KOPT-K1 (cell line): ENCODE measurements around the gene OR3A1.
"Not testable (repeated sequence)": the region's sequence is repeated elsewhere in the genome, so short reads cannot be mapped to it uniquely, and the experiment has no call there.

Experiments
- H3K27ac ChIP-seq: fragments of 200-600 bp; sonication (generic); 2 replicates; pipeline ENCODE4 v1.5.1; 2016; ENCODE audit warnings: antibody characterized with exemption, mild to moderate bottlenecking, low read depth, low read length; ENCODE audit not compliant: poor library complexity, severe bottlenecking
- H3K36me3 ChIP-seq: fragments of 200-600 bp; sonication (generic); 2 replicates; pipeline ENCODE4 v1.5.1; 2017; ENCODE audit warnings: antibody characterized with exemption, mild to moderate bottlenecking, low read length, moderate library complexity; ENCODE audit not compliant: insufficient read depth
- H3K9me3 ChIP-seq: fragments of 200-600 bp; sonication (generic); 2 replicates; pipeline ENCODE4 v1.5.1; 2017; ENCODE audit warnings: antibody characterized with exemption, low read length, mild to moderate bottlenecking; ENCODE audit not compliant: insufficient read depth, poor library complexity, severe bottlenecking

OR3A1 gene

GRCh38 chr17:3298260-3298659, at the start of gene OR3A1:
OR3A1 (minus strand) TSS chr17:3298360; CDS start chr17:3292582, 5,778 bp downstream.
- no peaks in the 10 kb centered on the region for H3K36me3 ChIP-seq
- H3K9me3 ChIP-seq: no peaks in the 10 kb centered on the region
- no peak within 1 kb of the TSS for H3K27ac ChIP-seq

GRCh38 chr17:3342782-3343181, 44.6 kb upstream of the OR3A1 start:
- H3K27ac ChIP-seq, H3K9me3 ChIP-seq, H3K36me3 ChIP-seq: not testable (repeated sequence)

- no peaks in the 10 kb centered on the region for H3K36me3 ChIP-seq
- H3K27ac ChIP-seq: no peak overlapping the region
- no peaks in the 10 kb centered on the region for H3K9me3 ChIP-seq
Measured at GRCh38 chr17:3335876-3336275, 37.7 kb upstream of the OR3A1 start.

GRCh38 chr17:3318336-3318735, 20.2 kb upstream of the OR3A1 start:
- H3K27ac ChIP-seq: no peak overlapping the region

GRCh38 chr17:3316836-3317235, 18.7 kb upstream of the OR3A1 start:
- no peak overlapping the region for H3K27ac ChIP-seq
- no peaks in the 10 kb centered on the region for H3K36me3 ChIP-seq
- no peaks in the 10 kb centered on the region for H3K9me3 ChIP-seq

More at GRCh38 chr17:3318336-3318735, 20.2 kb upstream of the OR3A1 start:
- H3K9me3 ChIP-seq: no peaks in the 10 kb centered on the region
- H3K36me3 ChIP-seq: no peaks in the 10 kb centered on the region

- no peak overlapping the region for H3K27ac ChIP-seq
- no peaks in the 10 kb centered on the region for H3K36me3 ChIP-seq
- no peaks in the 10 kb centered on the region for H3K9me3 ChIP-seq
Measured at GRCh38 chr17:3308603-3309002, 10.4 kb upstream of the OR3A1 start.

GRCh38 chr17:3295632-3296031, 2.5 kb downstream of the OR3A1 start:
- no peaks in the 10 kb centered on the region for H3K9me3 ChIP-seq
- H3K27ac ChIP-seq: no peak overlapping the region
- H3K36me3 ChIP-seq: no peaks in the 10 kb centered on the region

GRCh38 chr17:3293548-3293947, 4.6 kb downstream of the OR3A1 start:
- H3K27ac ChIP-seq, H3K9me3 ChIP-seq, H3K36me3 ChIP-seq: not testable (repeated sequence)

- no peak overlapping the region for H3K27ac ChIP-seq
Measured at GRCh38 chr17:3282901-3283300, 15.3 kb downstream of the OR3A1 start.

GRCh38 chr17:3276126-3276525, 22.0 kb downstream of the OR3A1 start:
- Histone ChIP-seq H3K36me3 (no peaks in the 10 kb centered on the region), H3K9me3 (peaks cover 12% of the 10 kb centered on the region)

More at GRCh38 chr17:3282901-3283300, 15.3 kb downstream of the OR3A1 start:
- no peaks in the 10 kb centered on the region for H3K9me3 ChIP-seq
- H3K36me3 ChIP-seq: no peaks in the 10 kb centered on the region

GRCh38 chr17:3271072-3271848, 26.9 kb downstream of the OR3A1 start:
- peaks cover 20% of the 10 kb centered on the region for H3K9me3 ChIP-seq
- no peaks in the 10 kb centered on the region for H3K36me3 ChIP-seq
- H3K27ac ChIP-seq: no peak overlapping the region

More at GRCh38 chr17:3276126-3276525, 22.0 kb downstream of the OR3A1 start:
- no peak overlapping the region for H3K27ac ChIP-seq

- Histone ChIP-seq H3K27ac (no peak overlapping the region), H3K9me3 (no peaks in the 10 kb centered on the region), H3K36me3 (no peaks in the 10 kb centered on the region)
Measured at GRCh38 chr17:3260600-3260999, 37.6 kb downstream of the OR3A1 start.

GRCh38 chr17:3260163-3260562, 38.0 kb downstream of the OR3A1 start:
- Histone ChIP-seq H3K27ac (no peak overlapping the region), H3K36me3 (no peaks in the 10 kb centered on the region), H3K9me3 (no peaks in the 10 kb centered on the region)

GRCh38 chr17:3256575-3256974, 41.6 kb downstream of the OR3A1 start:
- H3K36me3 ChIP-seq: no peaks in the 10 kb centered on the region
- no peaks in the 10 kb centered on the region for H3K9me3 ChIP-seq
- H3K27ac ChIP-seq: no peak overlapping the region

- H3K27ac ChIP-seq: not testable (repeated sequence)
Measured at GRCh38 chr17:3249013-3249412, 49.1 kb downstream of the OR3A1 start.

GRCh38 chr17:3244841-3245240, 53.3 kb downstream of the OR3A1 start:
- H3K9me3 ChIP-seq, H3K27ac ChIP-seq, H3K36me3 ChIP-seq: not testable (repeated sequence)

More at GRCh38 chr17:3249013-3249412, 49.1 kb downstream of the OR3A1 start:
- H3K9me3 ChIP-seq, H3K36me3 ChIP-seq: not testable (repeated sequence)
